Right atrium auricular region (tissue), 2 donors: ENCODE data around the gene VTA1. TPM values are rescaled to one million over a fixed set of nuclear protein-coding genes. Genes with fewer than 3 reads are reported as not detected.
A peak's percentile ranks its signal among the peaks of the same experiment; 100 is the strongest.
"Not testable (repeated sequence)": the region's sequence is repeated elsewhere in the genome, so short reads cannot be mapped to it uniquely, and the experiment has no call there.

Source experiments
- DNase-seq: peaks from one replicate; pipeline ENCODE4 v3.0.0-alpha.2; 2019; ENCODE audit warnings: low spot score
- H3K27ac ChIP-seq, 2 donors: fragments of 200-600 bp; sonication (generic); 1 replicate in 1 of 2; 2 replicates in 1 of 2; pipeline ENCODE4 v1.5.1; 2016 to 2019
- H3K27me3 ChIP-seq, 2 donors: fragments of 200-600 bp; sonication (generic); one replicate each; pipeline versions ENCODE4 v1.5.1 to v1.6.0; 2017 to 2019
- H3K36me3 ChIP-seq: fragments of 200-600 bp; sonication (generic); one replicate; pipeline ENCODE4 v1.5.1; 2016
- H3K4me1 ChIP-seq, 2 donors: fragments of 200-600 bp; sonication (generic); one replicate each; pipeline versions ENCODE4 v1.5.1 to v1.6.0; 2017 to 2019
- H3K4me3 ChIP-seq, 2 donors: fragments of 200-600 bp; sonication (generic); 1 replicate in 1 of 2; 2 replicates in 1 of 2; pipeline ENCODE4 v1.5.1; 2017 to 2019; ENCODE audit warnings: mild to moderate bottlenecking in 1 of 2, moderate library complexity in 1 of 2
- H3K9me3 ChIP-seq, 2 donors: fragments of 200-600 bp; sonication (generic); one replicate each; pipeline ENCODE4 v1.5.1; 2019
- CTCF ChIP-seq, 2 donors: fragments of 200-600 bp; sonication (generic); IDR thresholded peaks; one replicate each; pipeline ENCODE4 v1.5.1; 2019; ENCODE audit warnings: antibody characterized with exemption in 2 of 2
- total RNA-seq, 2 donors: library from RNA; depleted of rRNA; stranded (reverse); fragments of >200 nt; gene quantifications; one replicate each; pipeline ENCODE4 v1.1.0, GENCODE V29; 2016

VTA1 gene
- total RNA-seq, 2 donors from 2014 or later: 28.2 to 36.4 TPM

GRCh38 chr6:142232206-142233044, 85.4 kb downstream of the VTA1 start:
- not testable (repeated sequence) for H3K9me3 ChIP-seq, H3K4me3 ChIP-seq, H3K4me1 ChIP-seq, H3K36me3 ChIP-seq, H3K27me3 ChIP-seq, DNase-seq, H3K27ac ChIP-seq
- TF ChIP-seq CTCF (IDR thresholded peaks at IDR 0.05): peak in 1 of 2 donors; percentile 34

- no peak for DNase-seq
- H3K4me3 ChIP-seq: no peak overlapping the region
- H3K9me3 ChIP-seq: no peaks in the 10 kb centered on the region
- no peaks in the 10 kb centered on the region for H3K36me3 ChIP-seq
- H3K4me1 ChIP-seq: no peaks in the 10 kb centered on the region
- H3K27ac ChIP-seq: no peak overlapping the region
- TF ChIP-seq CTCF (IDR thresholded peaks at IDR 0.05): no peak
- H3K27me3 ChIP-seq: no peaks in the 10 kb centered on the region
Observed at GRCh38 chr6:142233945-142234682, 87.1 kb downstream of the VTA1 start.

- H3K9me3 ChIP-seq: no peaks in the 10 kb centered on the region
- no peak overlapping the region for H3K27ac ChIP-seq
- no peak overlapping the region for H3K4me3 ChIP-seq
- H3K27me3 ChIP-seq: no peaks in the 10 kb centered on the region
- H3K36me3 ChIP-seq: no peaks in the 10 kb centered on the region
- no peak for TF ChIP-seq CTCF (IDR thresholded peaks at IDR 0.05)
- no peaks in the 10 kb centered on the region for H3K4me1 ChIP-seq
- no peak for DNase-seq
Observed at GRCh38 chr6:142235272-142235671, 88.2 kb downstream of the VTA1 start.

- H3K4me3 ChIP-seq: no peak overlapping the region
- no peak for TF ChIP-seq CTCF (IDR thresholded peaks at IDR 0.05)
- H3K27me3 ChIP-seq: no peaks in the 10 kb centered on the region
- H3K27ac ChIP-seq: no peak overlapping the region
- DNase-seq: no peak
- H3K9me3 ChIP-seq: no peaks in the 10 kb centered on the region
- no peaks in the 10 kb centered on the region for H3K4me1 ChIP-seq
- no peaks in the 10 kb centered on the region for H3K36me3 ChIP-seq
Observed at GRCh38 chr6:142235791-142236190, 88.7 kb downstream of the VTA1 start.

GRCh38 chr6:142236691-142237090, 89.6 kb downstream of the VTA1 start:
- Histone ChIP-seq H3K36me3 (no peaks in the 10 kb centered on the region), H3K4me1 (no peaks in the 10 kb centered on the region), H3K27ac (no peak overlapping the region), H3K9me3 (no peaks in the 10 kb centered on the region), H3K27me3 (no peaks in the 10 kb centered on the region), H3K4me3 (no peak overlapping the region)
- DNase-seq: no peak
- no peak for TF ChIP-seq CTCF (IDR thresholded peaks at IDR 0.05)
